ENCODE measurements around the gene TAF5L.

The TAF5L gene

GRCh38 chr1:229627003-229627402, 1.1 kb upstream of the TAF5L start:
- Histone ChIP-seq H3K9me2 (replicated peaks; ENCODE audit: low read depth, low read length) (no peaks in the 10 kb centered on the region), H4K20me1 (ENCODE audit: insufficient read depth, low read length, poor library complexity, severe bottlenecking) (peaks cover 61% of the 10 kb centered on the region), H3K9ac (ENCODE audit: low read depth, low read length, poor library complexity, severe bottlenecking) (peak overlapping the region; percentile 88), H3K4me3 (ENCODE audit: low read length, poor library complexity, severe bottlenecking) (peak overlapping the region; percentile 100), H3K27me3 (ENCODE audit: insufficient read depth, low read length, poor library complexity, severe bottlenecking) (no peaks in the 10 kb centered on the region), H2AFZ (ENCODE audit: low read length) (no peak overlapping the region), H3K9me3 (ENCODE audit: insufficient read depth, low read depth, low read length) (no peaks in the 10 kb centered on the region), H3K36me3 (ENCODE audit: insufficient read depth, low read length) (no peaks in the 10 kb centered on the region), H3K4me2 (ENCODE audit: low read depth, low read length, poor library complexity, severe bottlenecking) (peak overlapping the region; percentile 86), H3F3A (ENCODE audit: low read depth) (no peaks in the 10 kb centered on the region), H3K4me1 (ENCODE audit: insufficient read depth, low read length, poor library complexity, severe bottlenecking) (peaks cover 39% of the 10 kb centered on the region), H3K79me2 (ENCODE audit: insufficient read depth, low read length) (peaks cover 89% of the 10 kb centered on the region)
- TF ChIP-seq CTCF (conservative IDR thresholded peaks at IDR 0.05; ENCODE audit: low read length) (no peak), EZH2phosphoT487 (IDR thresholded peaks at IDR 0.05; ENCODE audit: borderline replicate concordance) (no peak)

GRCh38 chr1:229625071-229625914, 629 bp downstream of the TAF5L start:
- Histone ChIP-seq H3K4me1 (ENCODE audit: insufficient read depth, low read length, poor library complexity, severe bottlenecking) (peaks cover 46% of the 10 kb centered on the region), H3K4me2 (ENCODE audit: low read depth, low read length, poor library complexity, severe bottlenecking) (peak overlapping the region; percentile 91), H4K20me1 (ENCODE audit: insufficient read depth, low read length, poor library complexity, severe bottlenecking) (peaks cover 69% of the 10 kb centered on the region), H3K9me2 (replicated peaks; ENCODE audit: low read depth, low read length) (no peaks in the 10 kb centered on the region), H2AFZ (ENCODE audit: low read length) (peak overlapping the region; percentile 68), H3K27me3 (ENCODE audit: insufficient read depth, low read length, poor library complexity, severe bottlenecking) (no peaks in the 10 kb centered on the region), H3K4me3 (ENCODE audit: low read length, poor library complexity, severe bottlenecking) (peak overlapping the region; percentile 100), H3K9me3 (ENCODE audit: insufficient read depth, low read depth, low read length) (no peaks in the 10 kb centered on the region), H3K9ac (ENCODE audit: low read depth, low read length, poor library complexity, severe bottlenecking) (peak overlapping the region; percentile 73), H3F3A (ENCODE audit: low read depth) (no peaks in the 10 kb centered on the region), H3K79me2 (ENCODE audit: insufficient read depth, low read length) (peaks cover 88% of the 10 kb centered on the region), H3K36me3 (ENCODE audit: insufficient read depth, low read length) (no peaks in the 10 kb centered on the region)
- TF ChIP-seq EZH2phosphoT487 (IDR thresholded peaks at IDR 0.05; ENCODE audit: borderline replicate concordance), result no peak
- TF ChIP-seq CTCF (conservative IDR thresholded peaks at IDR 0.05; ENCODE audit: low read length), result no peak

GRCh38 chr1:229624521-229625070, 1.3 kb downstream of the TAF5L start:
- Histone ChIP-seq H3K9me2 (replicated peaks; ENCODE audit: low read depth, low read length) (no peaks in the 10 kb centered on the region), H3K36me3 (ENCODE audit: insufficient read depth, low read length) (no peaks in the 10 kb centered on the region), H3K9me3 (ENCODE audit: insufficient read depth, low read depth, low read length) (no peaks in the 10 kb centered on the region), H3K27me3 (ENCODE audit: insufficient read depth, low read length, poor library complexity, severe bottlenecking) (no peaks in the 10 kb centered on the region), H3K9ac (ENCODE audit: low read depth, low read length, poor library complexity, severe bottlenecking) (peak overlapping the region; percentile 73), H3K4me2 (ENCODE audit: low read depth, low read length, poor library complexity, severe bottlenecking) (peak overlapping the region; percentile 91), H3K79me2 (ENCODE audit: insufficient read depth, low read length) (peaks cover 88% of the 10 kb centered on the region), H2AFZ (ENCODE audit: low read length) (no peak overlapping the region), H3K4me3 (ENCODE audit: low read length, poor library complexity, severe bottlenecking) (peak overlapping the region; percentile 79), H3F3A (ENCODE audit: low read depth) (no peaks in the 10 kb centered on the region), H3K4me1 (ENCODE audit: insufficient read depth, low read length, poor library complexity, severe bottlenecking) (peaks cover 46% of the 10 kb centered on the region), H4K20me1 (ENCODE audit: insufficient read depth, low read length, poor library complexity, severe bottlenecking) (peaks cover 72% of the 10 kb centered on the region)
- TF ChIP-seq EZH2phosphoT487 (IDR thresholded peaks at IDR 0.05; ENCODE audit: borderline replicate concordance) (no peak), CTCF (conservative IDR thresholded peaks at IDR 0.05; ENCODE audit: low read length) (no peak)

All from Loucy (cell line).